Ecto neural progenitor cell (in vitro differentiated cells): Measurements from ENCODE around the gene GPR180.

Source experiments
- DNase-seq: peaks from one replicate; pipeline ENCODE4 v3.0.0-alpha.2; 2018; ENCODE audit warnings: low spot score

GPR180 gene

GRCh38 chr13:94601446-94602431 lies at the start of gene GPR180:
GPR180 (plus strand) TSS chr13:94601857; CDS start chr13:94601928, 71 bp downstream.
- peak; percentile 95 for DNase-seq

- DNase-seq: no peak
These were observed 49.6 kb upstream of the GPR180 start for GRCh38 chr13:94552095-94552494.

GRCh38 chr13:94553766-94554165 lies 47.9 kb upstream of the GPR180 start:
- DNase-seq: no peak

- DNase-seq: no peak
These were observed 45.6 kb upstream of the GPR180 start for GRCh38 chr13:94556041-94556440.

GRCh38 chr13:94556621-94557020 lies 45.0 kb upstream of the GPR180 start:
- DNase-seq: no peak

- DNase-seq: no peak
These were observed 43.9 kb upstream of the GPR180 start for GRCh38 chr13:94557684-94558235.

- no peak for DNase-seq
These were observed 42.9 kb upstream of the GPR180 start for GRCh38 chr13:94558716-94559115.

- no peak for DNase-seq
These were observed 42.3 kb upstream of the GPR180 start for GRCh38 chr13:94559222-94559795.

- DNase-seq: no peak
These were observed 41.5 kb upstream of the GPR180 start for GRCh38 chr13:94560116-94560515.

- DNase-seq: no peak
These were observed 40.5 kb upstream of the GPR180 start for GRCh38 chr13:94561126-94561525.

- DNase-seq: no peak
These were observed 34.1 kb upstream of the GPR180 start for GRCh38 chr13:94567581-94567980.

- DNase-seq: no peak
These were observed 33.2 kb upstream of the GPR180 start for GRCh38 chr13:94568443-94568842.

- no peak for DNase-seq
These were observed 32.0 kb upstream of the GPR180 start for GRCh38 chr13:94569615-94570014.

GRCh38 chr13:94579063-94579462 lies 22.6 kb upstream of the GPR180 start:
- DNase-seq: no peak

- DNase-seq: no peak
These were observed 17.7 kb upstream of the GPR180 start for GRCh38 chr13:94583926-94584325.

GRCh38 chr13:94585543-94586101 lies 16.0 kb upstream of the GPR180 start:
- no peak for DNase-seq

GRCh38 chr13:94586371-94586770 lies 15.3 kb upstream of the GPR180 start:
- DNase-seq: no peak

GRCh38 chr13:94588541-94588940 lies 13.1 kb upstream of the GPR180 start:
- no peak for DNase-seq

- DNase-seq: no peak
These were observed 10.9 kb upstream of the GPR180 start for GRCh38 chr13:94590744-94591143.

- peak; percentile 53 for DNase-seq
These were observed 6.4 kb upstream of the GPR180 start for GRCh38 chr13:94595001-94595949.

GRCh38 chr13:94595950-94596574 lies 5.6 kb upstream of the GPR180 start, which contains the start of gene TGDS:
TGDS (minus strand) TSS chr13:94596152; CDS start chr13:94596136, 16 bp downstream.
- DNase-seq: peak; percentile 94
